ENCODE data around the gene SARS2.
A peak's percentile ranks its signal among the peaks of the same experiment; 100 is the strongest.
"Not testable (repeated sequence)": the region's sequence is repeated elsewhere in the genome, so short reads cannot be mapped to it uniquely, and the experiment has no call there.

SARS2 gene

GRCh38 chr19:38944981-38945506 lies 14.5 kb upstream of the SARS2 start:
- Histone ChIP-seq H3K4me1 (ENCODE audit: control insufficient read depth in 1 of 2, insufficient read depth in 2 of 2, low read length in 2 of 2) (peaks cover 0 to 4% of the 10 kb centered on the region in 2 donors), H3K9me3 (ENCODE audit: control insufficient read depth in 1 of 2, low read length in 2 of 2) (no peaks in the 10 kb centered on the region), H3K27me3 (ENCODE audit: low read depth, low read length) (no peaks in the 10 kb centered on the region), H3K27ac (ENCODE audit: low read length) (no peak overlapping the region), H3K4me3 (ENCODE audit: low read depth in 1 of 2, low read length in 2 of 2) (no peak overlapping the region), H3K36me3 (ENCODE audit: control insufficient read depth in 1 of 2, insufficient read depth in 2 of 2, low read length in 2 of 2) (peaks cover 5 to 9% of the 10 kb centered on the region in 2 donors)

GRCh38 chr19:38942471-38943181 lies 12.1 kb upstream of the SARS2 start:
- Histone ChIP-seq H3K36me3 (ENCODE audit: control insufficient read depth in 1 of 2, insufficient read depth in 2 of 2, low read length in 2 of 2) (peaks cover 5 to 9% of the 10 kb centered on the region in 2 donors), H3K27me3 (ENCODE audit: low read depth, low read length) (no peaks in the 10 kb centered on the region), H3K9me3 (ENCODE audit: control insufficient read depth in 1 of 2, low read length in 2 of 2) (no peaks in the 10 kb centered on the region), H3K27ac (ENCODE audit: low read length) (no peak overlapping the region), H3K4me1 (ENCODE audit: control insufficient read depth in 1 of 2, insufficient read depth in 2 of 2, low read length in 2 of 2) (no peaks in the 10 kb centered on the region), H3K4me3 (ENCODE audit: low read depth in 1 of 2, low read length in 2 of 2) (no peak overlapping the region)

GRCh38 chr19:38941979-38942378 lies 11.4 kb upstream of the SARS2 start:
- no peak overlapping the region for H3K27ac ChIP-seq (ENCODE audit: low read length)
- H3K36me3 ChIP-seq (ENCODE audit: control insufficient read depth in 1 of 2, insufficient read depth in 2 of 2, low read length in 2 of 2), result peaks cover 5 to 9% of the 10 kb centered on the region in 2 donors
- H3K27me3 ChIP-seq (ENCODE audit: low read depth, low read length), result no peaks in the 10 kb centered on the region

GRCh38 chr19:38941466-38941865 lies 10.9 kb upstream of the SARS2 start:
- not testable (repeated sequence) for H3K4me3 ChIP-seq (ENCODE audit: low read depth in 1 of 2, low read length in 2 of 2)

More at GRCh38 chr19:38941979-38942378, 11.4 kb upstream of the SARS2 start:
- H3K4me3 ChIP-seq (ENCODE audit: low read depth in 1 of 2, low read length in 2 of 2), result no peak overlapping the region
- H3K4me1 ChIP-seq (ENCODE audit: control insufficient read depth in 1 of 2, insufficient read depth in 2 of 2, low read length in 2 of 2), result no peaks in the 10 kb centered on the region
- no peaks in the 10 kb centered on the region for H3K9me3 ChIP-seq (ENCODE audit: control insufficient read depth in 1 of 2, low read length in 2 of 2)

GRCh38 chr19:38939957-38940356 lies 9.4 kb upstream of the SARS2 start:
- no peaks in the 10 kb centered on the region for H3K9me3 ChIP-seq (ENCODE audit: control insufficient read depth in 1 of 2, low read length in 2 of 2)
- H3K4me3 ChIP-seq (ENCODE audit: low read depth in 1 of 2, low read length in 2 of 2), result no peak overlapping the region
- no peaks in the 10 kb centered on the region for H3K4me1 ChIP-seq (ENCODE audit: control insufficient read depth in 1 of 2, insufficient read depth in 2 of 2, low read length in 2 of 2)
- no peaks in the 10 kb centered on the region for H3K27me3 ChIP-seq (ENCODE audit: low read depth, low read length)
- no peak overlapping the region for H3K27ac ChIP-seq (ENCODE audit: low read length)
- H3K36me3 ChIP-seq (ENCODE audit: control insufficient read depth in 1 of 2, insufficient read depth in 2 of 2, low read length in 2 of 2), result peaks cover 4 to 5% of the 10 kb centered on the region in 2 donors

More at GRCh38 chr19:38941466-38941865, 10.9 kb upstream of the SARS2 start:
- H3K27me3 ChIP-seq (ENCODE audit: low read depth, low read length); H3K27ac ChIP-seq (ENCODE audit: low read length); H3K9me3 ChIP-seq (ENCODE audit: control insufficient read depth in 1 of 2, low read length in 2 of 2); H3K36me3 ChIP-seq (ENCODE audit: control insufficient read depth in 1 of 2, insufficient read depth in 2 of 2, low read length in 2 of 2); H3K4me1 ChIP-seq (ENCODE audit: control insufficient read depth in 1 of 2, insufficient read depth in 2 of 2, low read length in 2 of 2): not testable (repeated sequence)

- no peaks in the 10 kb centered on the region for H3K9me3 ChIP-seq (ENCODE audit: control insufficient read depth in 1 of 2, low read length in 2 of 2)
- H3K27ac ChIP-seq (ENCODE audit: low read length), result no peak overlapping the region
- peaks cover 3 to 22% of the 10 kb centered on the region in 2 donors for H3K36me3 ChIP-seq (ENCODE audit: control insufficient read depth in 1 of 2, insufficient read depth in 2 of 2, low read length in 2 of 2)
- no peaks in the 10 kb centered on the region for H3K27me3 ChIP-seq (ENCODE audit: low read depth, low read length)
- peaks cover 0 to 23% of the 10 kb centered on the region in 2 donors for H3K4me1 ChIP-seq (ENCODE audit: control insufficient read depth in 1 of 2, insufficient read depth in 2 of 2, low read length in 2 of 2)
- H3K4me3 ChIP-seq (ENCODE audit: low read depth in 1 of 2, low read length in 2 of 2), result no peak overlapping the region
Observed at GRCh38 chr19:38933544-38933943, 3.0 kb upstream of the SARS2 start.

GRCh38 chr19:38932425-38933179 lies 2.0 kb upstream of the SARS2 start:
- Histone ChIP-seq H3K36me3 (ENCODE audit: control insufficient read depth in 1 of 2, insufficient read depth in 2 of 2, low read length in 2 of 2) (peaks cover 3 to 22% of the 10 kb centered on the region in 2 donors), H3K4me1 (ENCODE audit: control insufficient read depth in 1 of 2, insufficient read depth in 2 of 2, low read length in 2 of 2) (peaks cover 0 to 23% of the 10 kb centered on the region in 2 donors), H3K4me3 (ENCODE audit: low read depth in 1 of 2, low read length in 2 of 2) (no peak overlapping the region), H3K27ac (ENCODE audit: low read length) (no peak overlapping the region), H3K27me3 (ENCODE audit: low read depth, low read length) (no peaks in the 10 kb centered on the region), H3K9me3 (ENCODE audit: control insufficient read depth in 1 of 2, low read length in 2 of 2) (no peaks in the 10 kb centered on the region)

- Histone ChIP-seq H3K4me3 (ENCODE audit: low read depth in 1 of 2, low read length in 2 of 2) (peak overlapping the region; percentile 94 to 97), H3K9me3 (ENCODE audit: control insufficient read depth in 1 of 2, low read length in 2 of 2) (no peaks in the 10 kb centered on the region), H3K4me1 (ENCODE audit: control insufficient read depth in 1 of 2, insufficient read depth in 2 of 2, low read length in 2 of 2) (peaks cover 0 to 23% of the 10 kb centered on the region in 2 donors), H3K27me3 (ENCODE audit: low read depth, low read length) (no peaks in the 10 kb centered on the region), H3K27ac (ENCODE audit: low read length) (no peak overlapping the region), H3K36me3 (ENCODE audit: control insufficient read depth in 1 of 2, insufficient read depth in 2 of 2, low read length in 2 of 2) (peaks cover 3 to 22% of the 10 kb centered on the region in 2 donors)
Observed at GRCh38 chr19:38931521-38931793, 894 bp upstream of the SARS2 start.

GRCh38 chr19:38930776-38931520 lies 385 bp upstream of the SARS2 start, which contains the start of gene MRPS12:
MRPS12 (plus strand) TSS chr19:38930944; CDS start chr19:38931295, 351 bp downstream.
- peaks cover 0 to 23% of the 10 kb centered on the region in 2 donors for H3K4me1 ChIP-seq (ENCODE audit: control insufficient read depth in 1 of 2, insufficient read depth in 2 of 2, low read length in 2 of 2)
- peak within 1 kb of the TSS; percentile 95 for H3K27ac ChIP-seq (ENCODE audit: low read length)
- peaks cover 3 to 22% of the 10 kb centered on the region in 2 donors for H3K36me3 ChIP-seq (ENCODE audit: control insufficient read depth in 1 of 2, insufficient read depth in 2 of 2, low read length in 2 of 2)
- H3K27me3 ChIP-seq (ENCODE audit: low read depth, low read length), result no peaks in the 10 kb centered on the region
- H3K4me3 ChIP-seq (ENCODE audit: low read depth in 1 of 2, low read length in 2 of 2), result peak within 1 kb of the TSS; percentile 94 to 97
- H3K9me3 ChIP-seq (ENCODE audit: control insufficient read depth in 1 of 2, low read length in 2 of 2), result no peaks in the 10 kb centered on the region

GRCh38 chr19:38928391-38929001 lies 2.1 kb downstream of the SARS2 start:
- H3K27me3 ChIP-seq (ENCODE audit: low read depth, low read length), result no peaks in the 10 kb centered on the region
- H3K9me3 ChIP-seq (ENCODE audit: control insufficient read depth in 1 of 2, low read length in 2 of 2), result no peaks in the 10 kb centered on the region
- peaks cover 12 to 31% of the 10 kb centered on the region in 2 donors for H3K36me3 ChIP-seq (ENCODE audit: control insufficient read depth in 1 of 2, insufficient read depth in 2 of 2, low read length in 2 of 2)
- H3K4me1 ChIP-seq (ENCODE audit: control insufficient read depth in 1 of 2, insufficient read depth in 2 of 2, low read length in 2 of 2), result peaks cover 0 to 23% of the 10 kb centered on the region in 2 donors
- H3K4me3 ChIP-seq (ENCODE audit: low read depth in 1 of 2, low read length in 2 of 2), result no peak overlapping the region
- no peak overlapping the region for H3K27ac ChIP-seq (ENCODE audit: low read length)

Data from muscle layer of duodenum (tissue), 2 donors.